ENCODE data around the gene KCNG1. TPM values are rescaled to one million over a fixed set of nuclear protein-coding genes. Genes with fewer than 3 reads are reported as not detected.

The KCNG1 gene
- total and polyA plus RNA-seq, 2 experiments from 2014 or later = 8.1 to 26.3 TPM

DNA sequence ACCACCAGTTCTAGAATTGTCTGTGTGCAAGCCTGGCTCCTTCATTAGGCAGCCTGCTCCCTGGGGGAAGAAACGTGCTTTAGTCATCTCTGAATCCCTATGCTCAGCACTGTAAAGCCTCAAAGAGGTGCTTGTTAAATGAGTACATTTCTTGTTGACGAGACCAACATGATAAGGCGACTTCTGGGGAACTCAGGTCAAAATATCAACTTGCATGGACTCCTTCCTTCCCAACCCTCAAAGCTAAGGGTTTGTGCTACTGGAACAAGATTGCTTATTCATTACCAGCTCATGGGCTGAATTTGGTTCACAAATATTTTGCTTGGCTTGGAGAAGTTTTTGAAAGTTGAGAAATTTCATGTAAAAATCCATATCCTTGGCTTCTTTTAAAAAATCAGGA is 10.6 kb downstream of the KCNG1 start:
- H3K4me2 ChIP-seq = no peak overlapping the region
- peaks cover 18% of the 10 kb centered on the region for H3K4me1 ChIP-seq (ENCODE audit: insufficient read depth)
- no peaks in the 10 kb centered on the region for H3K9me2 ChIP-seq (ENCODE audit: insufficient read depth)
- H3K36me3 Mint-ChIP-seq (ENCODE audit: low read depth) = peaks cover 9% of the 10 kb centered on the region
- no peak overlapping the region for H2AFZ ChIP-seq
- no peak overlapping the region for H3K4me3 ChIP-seq
- H3K27ac Mint-ChIP-seq = no peak overlapping the region
- no peak for DNase-seq (ENCODE audit: low spot score)
- no peaks in the 10 kb centered on the region for H3F3A ChIP-seq (replicated peaks; ENCODE audit: low read depth)
- peaks cover 22% of the 10 kb centered on the region for H3K4me1 Mint-ChIP-seq
- H3K27me3 ChIP-seq (ENCODE audit: insufficient read depth) = no peaks in the 10 kb centered on the region
- peaks cover 6% of the 10 kb centered on the region for H3K27me3 Mint-ChIP-seq (ENCODE audit: insufficient read depth, low read depth, poor library complexity)
- H3K4me3 Mint-ChIP-seq = no peak overlapping the region
- ATAC-seq = no peak
- TF ChIP-seq, protein P1, sequence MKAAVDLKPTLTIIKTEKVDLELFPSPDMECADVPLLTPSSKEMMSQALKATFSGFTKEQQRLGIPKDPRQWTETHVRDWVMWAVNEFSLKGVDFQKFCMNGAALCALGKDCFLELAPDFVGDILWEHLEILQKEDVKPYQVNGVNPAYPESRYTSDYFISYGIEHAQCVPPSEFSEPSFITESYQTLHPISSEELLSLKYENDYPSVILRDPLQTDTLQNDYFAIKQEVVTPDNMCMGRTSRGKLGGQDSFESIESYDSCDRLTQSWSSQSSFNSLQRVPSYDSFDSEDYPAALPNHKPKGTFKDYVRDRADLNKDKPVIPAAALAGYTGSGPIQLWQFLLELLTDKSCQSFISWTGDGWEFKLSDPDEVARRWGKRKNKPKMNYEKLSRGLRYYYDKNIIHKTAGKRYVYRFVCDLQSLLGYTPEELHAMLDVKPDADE (IDR thresholded peaks at IDR 0.05) = no peak
- TF ChIP-seq ZNF331 (CRISPR knock-in tag; IDR thresholded peaks at IDR 0.05; ENCODE audit: low read depth) (no peak), CTCF (conservative IDR thresholded peaks at IDR 0.05; ENCODE audit: low read depth in 2 of 2) (no peak), EZH2 (IDR thresholded peaks at IDR 0.05; ENCODE audit: low read depth, unreplicated experiment) (no peak), EZH2phosphoT487 (IDR thresholded peaks at IDR 0.05; ENCODE audit: unreplicated experiment) (no peak), JUNB (IDR thresholded peaks at IDR 0.05; ENCODE audit: unreplicated experiment) (no peak), POLR2AphosphoS5 (IDR thresholded peaks at IDR 0.05; ENCODE audit: low read depth) (no peak), ZNF462 (CRISPR knock-in tag; IDR thresholded peaks at IDR 0.05) (no peak), STAT1 (IDR thresholded peaks at IDR 0.05; ENCODE audit: unreplicated experiment) (no peak), ZNF114 (CRISPR knock-in tag; IDR thresholded peaks at IDR 0.05) (no peak), NANOG (IDR thresholded peaks at IDR 0.05; ENCODE audit: borderline replicate concordance) (no peak), CREB1 (CRISPR knock-in tag; IDR thresholded peaks at IDR 0.05; ENCODE audit: low read depth) (no peak)
- TF ChIP-seq, protein P2, sequence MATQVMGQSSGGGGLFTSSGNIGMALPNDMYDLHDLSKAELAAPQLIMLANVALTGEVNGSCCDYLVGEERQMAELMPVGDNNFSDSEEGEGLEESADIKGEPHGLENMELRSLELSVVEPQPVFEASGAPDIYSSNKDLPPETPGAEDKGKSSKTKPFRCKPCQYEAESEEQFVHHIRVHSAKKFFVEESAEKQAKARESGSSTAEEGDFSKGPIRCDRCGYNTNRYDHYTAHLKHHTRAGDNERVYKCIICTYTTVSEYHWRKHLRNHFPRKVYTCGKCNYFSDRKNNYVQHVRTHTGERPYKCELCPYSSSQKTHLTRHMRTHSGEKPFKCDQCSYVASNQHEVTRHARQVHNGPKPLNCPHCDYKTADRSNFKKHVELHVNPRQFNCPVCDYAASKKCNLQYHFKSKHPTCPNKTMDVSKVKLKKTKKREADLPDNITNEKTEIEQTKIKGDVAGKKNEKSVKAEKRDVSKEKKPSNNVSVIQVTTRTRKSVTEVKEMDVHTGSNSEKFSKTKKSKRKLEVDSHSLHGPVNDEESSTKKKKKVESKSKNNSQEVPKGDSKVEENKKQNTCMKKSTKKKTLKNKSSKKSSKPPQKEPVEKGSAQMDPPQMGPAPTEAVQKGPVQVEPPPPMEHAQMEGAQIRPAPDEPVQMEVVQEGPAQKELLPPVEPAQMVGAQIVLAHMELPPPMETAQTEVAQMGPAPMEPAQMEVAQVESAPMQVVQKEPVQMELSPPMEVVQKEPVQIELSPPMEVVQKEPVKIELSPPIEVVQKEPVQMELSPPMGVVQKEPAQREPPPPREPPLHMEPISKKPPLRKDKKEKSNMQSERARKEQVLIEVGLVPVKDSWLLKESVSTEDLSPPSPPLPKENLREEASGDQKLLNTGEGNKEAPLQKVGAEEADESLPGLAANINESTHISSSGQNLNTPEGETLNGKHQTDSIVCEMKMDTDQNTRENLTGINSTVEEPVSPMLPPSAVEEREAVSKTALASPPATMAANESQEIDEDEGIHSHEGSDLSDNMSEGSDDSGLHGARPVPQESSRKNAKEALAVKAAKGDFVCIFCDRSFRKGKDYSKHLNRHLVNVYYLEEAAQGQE (IDR thresholded peaks at IDR 0.05; ENCODE audit: unreplicated experiment) = no peak
- H3K27ac ChIP-seq (ENCODE audit: low read depth) = no peak overlapping the region
- H3K9me3 Mint-ChIP-seq = no peaks in the 10 kb centered on the region
- no peaks in the 10 kb centered on the region; the same call in 1 of the 2 replicates for H4K20me1 ChIP-seq (replicated peaks; ENCODE audit: insufficient read depth)
- no peaks in the 10 kb centered on the region for H3K36me3 ChIP-seq (ENCODE audit: insufficient read depth)
- no peaks in the 10 kb centered on the region for H3K79me2 ChIP-seq (replicated peaks; ENCODE audit: insufficient read depth)
